ENCODE measurements around the gene ZNF626. TPM values are rescaled to one million over a fixed set of nuclear protein-coding genes. Genes with fewer than 3 reads are reported as not detected.
"Not testable (repeated sequence)": the region's sequence is repeated elsewhere in the genome, so short reads cannot be mapped to it uniquely, and the experiment has no call there.

Gene ZNF626
- total and polyA plus RNA-seq, 7 donors, result 2.4 to 12.7 (median 7.5) TPM

- DNase-seq (peak in 1 of 2 donors; percentile 48), ATAC-seq (no peak)
- intact Hi-C loops (cut with DNase I), result loop anchor here in 1 of 2 donors (10.0 kb wide), 1 partner anchor 112 kb away; the partner anchor contains the start of gene ZNF66
- no peak overlapping the region for H3K27ac ChIP-seq
- no peaks in the 10 kb centered on the region for H3K27me3 ChIP-seq (ENCODE audit: insufficient read depth in 3 of 3, low read length in 2 of 3)
- no peak overlapping the region for H3K4me3 ChIP-seq
- TF ChIP-seq, protein P1, sequence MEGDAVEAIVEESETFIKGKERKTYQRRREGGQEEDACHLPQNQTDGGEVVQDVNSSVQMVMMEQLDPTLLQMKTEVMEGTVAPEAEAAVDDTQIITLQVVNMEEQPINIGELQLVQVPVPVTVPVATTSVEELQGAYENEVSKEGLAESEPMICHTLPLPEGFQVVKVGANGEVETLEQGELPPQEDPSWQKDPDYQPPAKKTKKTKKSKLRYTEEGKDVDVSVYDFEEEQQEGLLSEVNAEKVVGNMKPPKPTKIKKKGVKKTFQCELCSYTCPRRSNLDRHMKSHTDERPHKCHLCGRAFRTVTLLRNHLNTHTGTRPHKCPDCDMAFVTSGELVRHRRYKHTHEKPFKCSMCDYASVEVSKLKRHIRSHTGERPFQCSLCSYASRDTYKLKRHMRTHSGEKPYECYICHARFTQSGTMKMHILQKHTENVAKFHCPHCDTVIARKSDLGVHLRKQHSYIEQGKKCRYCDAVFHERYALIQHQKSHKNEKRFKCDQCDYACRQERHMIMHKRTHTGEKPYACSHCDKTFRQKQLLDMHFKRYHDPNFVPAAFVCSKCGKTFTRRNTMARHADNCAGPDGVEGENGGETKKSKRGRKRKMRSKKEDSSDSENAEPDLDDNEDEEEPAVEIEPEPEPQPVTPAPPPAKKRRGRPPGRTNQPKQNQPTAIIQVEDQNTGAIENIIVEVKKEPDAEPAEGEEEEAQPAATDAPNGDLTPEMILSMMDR (IDR thresholded peaks at IDR 0.05), result no peak
- 56 to 70% (median 67%) methylated on average over 7 of the region's 7 CpGs for WGBS, 3 donors
- peaks cover under 1 to 15% of the 10 kb centered on the region in 2 donors for H3K36me3 ChIP-seq (ENCODE audit: insufficient read depth in 1 of 2, low read depth in 1 of 2)
- peaks cover 3% of the 10 kb centered on the region for H3K9me3 ChIP-seq
- peaks cover 24% of the 10 kb centered on the region for H3K4me1 ChIP-seq
Observed at GRCh38 chr19:20662421-20663105, 1.2 kb upstream of the ZNF626 start.

- Histone ChIP-seq H3K36me3 (ENCODE audit: insufficient read depth in 1 of 2, low read depth in 1 of 2) (peaks cover 4 to 27% of the 10 kb centered on the region in 2 donors), H3K27me3 (ENCODE audit: insufficient read depth in 3 of 3, low read length in 2 of 3) (no peaks in the 10 kb centered on the region), H3K4me1 (peaks cover 24% of the 10 kb centered on the region), H3K9me3 (peaks cover 3% of the 10 kb centered on the region), H3K4me3 (peak overlapping the region; percentile 88), H3K27ac (peak overlapping the region; percentile 95)
- DNase-seq (no peak), ATAC-seq (peak in 3 of 4 donors; percentile 5 to 41 (median 6))
- 20 to 28% (median 23%) methylated on average over 29 of the region's 29 CpGs for WGBS, 3 donors
- TF ChIP-seq, protein P1 (IDR thresholded peaks at IDR 0.05), result no peak
- intact Hi-C loops (cut with DNase I), result loop anchor here in 1 of 2 donors (10.0 kb wide), 1 partner anchor 114 kb away; the partner anchor contains the start of gene ZNF66
Observed at GRCh38 chr19:20660473-20661140, 764 bp downstream of the ZNF626 start.

GRCh38 chr19:20640545-20640944 is 20.8 kb downstream of the ZNF626 start:
- H3K27me3 ChIP-seq (ENCODE audit: insufficient read depth in 3 of 3, low read length in 2 of 3), result no peaks in the 10 kb centered on the region
- H3K4me1 ChIP-seq, result no peaks in the 10 kb centered on the region
- intact Hi-C loops (cut with DNase I), result no loop called here
- H3K4me3 ChIP-seq, result no peak overlapping the region
- WGBS, 3 donors, result 98 to 99% (median 98%) methylated on average over 2 of the region's 2 CpGs
- H3K9me3 ChIP-seq, result peaks cover 43% of the 10 kb centered on the region
- DNase-seq (no peak), ATAC-seq (no peak)
- no peak overlapping the region for H3K27ac ChIP-seq
- peaks cover 4 to 60% of the 10 kb centered on the region in 2 donors for H3K36me3 ChIP-seq (ENCODE audit: insufficient read depth in 1 of 2, low read depth in 1 of 2)
- TF ChIP-seq, protein P1 (IDR thresholded peaks at IDR 0.05), result no peak

GRCh38 chr19:20640023-20640422 is 21.3 kb downstream of the ZNF626 start:
- H3K9me3 ChIP-seq, result peaks cover 48% of the 10 kb centered on the region
- DNase-seq (no peak), ATAC-seq (no peak)
- intact Hi-C loops (cut with DNase I), result no loop called here
- no peak overlapping the region for H3K27ac ChIP-seq
- peaks cover 4 to 55% of the 10 kb centered on the region in 2 donors for H3K36me3 ChIP-seq (ENCODE audit: insufficient read depth in 1 of 2, low read depth in 1 of 2)
- TF ChIP-seq, protein P1 (IDR thresholded peaks at IDR 0.05), result no peak
- no peaks in the 10 kb centered on the region for H3K4me1 ChIP-seq
- WGBS, 3 donors, result 96 to 97% (median 97%) methylated on average over 2 of the region's 2 CpGs
- H3K4me3 ChIP-seq, result no peak overlapping the region
- no peaks in the 10 kb centered on the region for H3K27me3 ChIP-seq (ENCODE audit: insufficient read depth in 3 of 3, low read length in 2 of 3)

DNA sequence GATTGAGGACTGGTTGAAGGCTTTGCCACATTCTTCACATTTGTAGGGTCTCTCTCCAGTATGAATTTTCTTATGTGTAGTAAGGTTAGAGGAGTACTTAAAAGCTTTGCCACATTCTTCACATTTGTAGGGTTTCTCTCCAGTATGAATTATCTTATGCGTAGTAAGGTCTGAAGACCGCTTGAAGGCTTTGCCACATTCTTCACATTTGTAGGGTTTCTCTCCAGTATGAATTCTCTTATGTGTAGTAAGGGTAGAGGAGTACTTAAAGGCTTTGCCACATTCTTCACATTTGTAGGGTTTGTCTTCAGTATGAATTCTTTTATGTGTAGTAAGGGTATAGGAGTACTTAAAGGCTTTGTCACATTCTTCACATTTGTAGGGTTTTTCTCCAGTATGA is 36.8 kb downstream of the ZNF626 start:
- intact Hi-C loops (cut with DNase I); H3K36me3 ChIP-seq (ENCODE audit: insufficient read depth in 1 of 2, low read depth in 1 of 2); H3K27me3 ChIP-seq (ENCODE audit: insufficient read depth in 3 of 3, low read length in 2 of 3); DNase-seq; H3K4me3 ChIP-seq; H3K4me1 ChIP-seq; ATAC-seq; H3K27ac ChIP-seq: not testable (repeated sequence)
- H3K9me3 ChIP-seq, result peaks cover 77% of the 10 kb centered on the region
- 97 to 98% (median 98%) methylated on average over 2 of the region's 2 CpGs for WGBS, 3 donors
